Ishikawa (cell line): ENCODE measurements around the gene ALKBH5.

ENCODE experiments used
- CREB1 ChIP-seq: IDR thresholded peaks from 2 replicates; pipeline ENCODE4 v1.6.1; 2012; ENCODE audit warnings: low read depth
- EP300 ChIP-seq: IDR thresholded peaks from 2 replicates; pipeline ENCODE4 v1.6.1; 2012; ENCODE audit warnings: borderline replicate concordance
- REST ChIP-seq: IDR thresholded peaks from 2 replicates; pipeline ENCODE4 v1.6.1; 2012; ENCODE audit warnings: low read depth, mild to moderate bottlenecking
- TAF1 ChIP-seq: IDR thresholded peaks from 2 replicates; pipeline ENCODE4 v1.6.1; 2012; ENCODE audit warnings: low read depth, mild to moderate bottlenecking
- YY1 ChIP-seq: IDR thresholded peaks from 2 replicates; pipeline ENCODE4 v1.6.1; 2012; ENCODE audit warnings: low read depth

DNA sequence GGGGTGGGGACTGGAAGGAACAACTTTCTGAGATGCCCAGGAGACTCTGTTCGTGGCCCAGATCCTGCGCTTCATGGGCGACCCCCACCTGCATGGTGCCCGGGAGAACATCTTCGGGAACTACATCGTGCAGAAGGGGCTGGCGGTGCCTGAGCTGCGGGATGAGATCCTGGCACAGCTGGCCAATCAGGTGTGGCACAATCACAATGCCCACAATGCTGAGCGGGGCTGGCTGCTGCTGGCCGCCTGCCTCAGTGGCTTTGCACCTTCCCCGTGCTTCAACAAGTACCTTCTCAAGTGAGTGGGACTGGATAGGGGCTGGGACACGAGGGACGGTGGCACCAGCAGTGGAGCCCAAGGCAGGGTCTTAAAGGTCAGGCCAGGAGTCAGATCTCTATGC lies 37.8 kb upstream of the ALKBH5 start:
- TF ChIP-seq CREB1 = no peak
- TF ChIP-seq EP300 = no peak
- no peak for TF ChIP-seq TAF1
- TF ChIP-seq YY1 = no peak
- TF ChIP-seq REST = no peak
